Measurements from ENCODE around the gene ATAD5.
"Not testable (repeated sequence)": the region's sequence is repeated elsewhere in the genome, so short reads cannot be mapped to it uniquely, and the experiment has no call there.

ATAD5 gene

GRCh38 chr17:30812218-30813177 lies 19.3 kb upstream of the ATAD5 start:
- peak; percentile 48 for DNase-seq (ENCODE audit: low read depth)

GRCh38 chr17:30814236-30814635 lies 17.5 kb upstream of the ATAD5 start:
- not testable (repeated sequence) for H3K4me3 ChIP-seq (ENCODE audit: low read depth, low read length); DNase-seq (ENCODE audit: low read depth)

More at GRCh38 chr17:30812218-30813177, 19.3 kb upstream of the ATAD5 start:
- TF ChIP-seq CTCF (conservative IDR thresholded peaks at IDR 0.05; ENCODE audit: low read depth, low read length): no peak
- no peak overlapping the region for H3K4me3 ChIP-seq (ENCODE audit: low read depth, low read length)

GRCh38 chr17:30814860-30815259 lies 16.9 kb upstream of the ATAD5 start:
- not testable (repeated sequence) for H3K4me3 ChIP-seq (ENCODE audit: low read depth, low read length)
- DNase-seq (ENCODE audit: low read depth): peak; percentile 59

GRCh38 chr17:30816165-30816564 lies 15.6 kb upstream of the ATAD5 start:
- DNase-seq (ENCODE audit: low read depth): no peak
- no peak for TF ChIP-seq CTCF (conservative IDR thresholded peaks at IDR 0.05; ENCODE audit: low read depth, low read length)
- H3K4me3 ChIP-seq (ENCODE audit: low read depth, low read length): no peak overlapping the region

GRCh38 chr17:30819971-30820705 lies 11.6 kb upstream of the ATAD5 start:
- no peak for TF ChIP-seq CTCF (conservative IDR thresholded peaks at IDR 0.05; ENCODE audit: low read depth, low read length)
- H3K4me3 ChIP-seq (ENCODE audit: low read depth, low read length): no peak overlapping the region
- DNase-seq (ENCODE audit: low read depth): peak; percentile 39

GRCh38 chr17:30821871-30822723 lies 9.7 kb upstream of the ATAD5 start:
- TF ChIP-seq CTCF (conservative IDR thresholded peaks at IDR 0.05; ENCODE audit: low read depth, low read length): no peak
- no peak for DNase-seq (ENCODE audit: low read depth)
- no peak overlapping the region for H3K4me3 ChIP-seq (ENCODE audit: low read depth, low read length)

- not testable (repeated sequence) for DNase-seq (ENCODE audit: low read depth); H3K4me3 ChIP-seq (ENCODE audit: low read depth, low read length)
Measured at GRCh38 chr17:30822919-30823318, 8.8 kb upstream of the ATAD5 start.

GRCh38 chr17:30823421-30823820 lies 8.3 kb upstream of the ATAD5 start:
- DNase-seq (ENCODE audit: low read depth): no peak
- peak overlapping the region; percentile 96 for H3K4me3 ChIP-seq (ENCODE audit: low read depth, low read length)
- no peak for TF ChIP-seq CTCF (conservative IDR thresholded peaks at IDR 0.05; ENCODE audit: low read depth, low read length)
